Stomach (tissue), 19 donors: Measurements from ENCODE around the gene ERVH48-1. TPM values are rescaled to one million over a fixed set of nuclear protein-coding genes. Genes with fewer than 3 reads are reported as not detected.
A peak's percentile ranks its signal among the peaks of the same experiment; 100 is the strongest.

ENCODE experiments used
- DNase-seq, 2 donors: peaks; one replicate each; pipeline versions ENCODE4 v3.0.0 to v3.0.0-alpha.2; 2013 to 2019
- H3K27ac ChIP-seq, 5 donors: fragments of 200-600 bp in 4 of 5; sonication (generic) in 4 of 5; one replicate each; pipeline ENCODE4 v1.5.1; 2013 to 2019; ENCODE audit warnings: mild to moderate bottlenecking in 1 of 5, moderate library complexity in 1 of 5
- H3K27me3 ChIP-seq, 3 donors: fragments of 200-600 bp; sonication (generic); one replicate each; pipeline ENCODE4 v1.5.1; 2017 to 2019; ENCODE audit warnings: mixed run types in 1 of 3
- H3K36me3 ChIP-seq, 4 donors: fragments of 200-600 bp; sonication (generic); 1 replicate in 3 of 4; 2 replicates in 1 of 4; pipeline ENCODE4 v1.5.1; 2016 to 2019
- H3K4me1 ChIP-seq, 4 donors: fragments of 200-600 bp; sonication (generic); one replicate each; pipeline ENCODE4 v1.5.1; 2016 to 2019
- H3K4me3 ChIP-seq, 4 donors: fragments of 200-600 bp; sonication (generic) in 3 of 4; one replicate each; pipeline ENCODE4 v1.5.1; 2016 to 2019; ENCODE audit warnings: mild to moderate bottlenecking in 1 of 4
- H3K9me3 ChIP-seq, 4 donors: fragments of 200-600 bp; sonication (generic); one replicate each; pipeline ENCODE4 v1.5.1; 2016 to 2019
- EP300 ChIP-seq: sonication (generic); formaldehyde crosslinking; IDR thresholded peaks from one replicate; pipeline ENCODE4 v1.6.1; 2017; ENCODE audit warnings: antibody characterized with exemption
- POLR2A ChIP-seq, 4 donors: fragments of 450-650 bp; IDR thresholded peaks; one replicate each; pipeline ENCODE4 v1.6.1; 2016; ENCODE audit warnings: antibody characterized with exemption in 4 of 4, control low read depth in 2 of 4, mild to moderate bottlenecking in 1 of 4, moderate library complexity in 1 of 4
- POLR2AphosphoS5 ChIP-seq, 3 donors: sonication (generic); formaldehyde crosslinking; IDR thresholded peaks; one replicate each; pipeline ENCODE4 v1.6.1; 2016; ENCODE audit warnings: antibody characterized with exemption in 3 of 3
- WGBS, 5 donors: extraction: QIAGEN DNeasy Blood & Tissue Kit in 3 of 5; methylation state at CpG; one replicate each; pipeline versions ENCODE4 v1.1.5 to v1.1.7; 2013 to 2018; 5-methylcytosine and 5-hydroxymethylcytosine counted together
- intact Hi-C: fragments of 100-400 bp; cut with DNase I; formaldehyde crosslinking; loops from one replicate; pipeline ENCODE4 v1.15.1; 2023; ENCODE audit warnings: low total_unique reads
- long read RNA-seq, 10 donors: transcript quantifications; one replicate each; lab custom pipeline, GENCODE V29; 2026
- polyA plus RNA-seq, 3 donors: library from polyadenylated mRNA; stranded (reverse); fragments of 200-250 nt; gene quantifications; one replicate each; pipeline ENCODE4 v1.2.3, GENCODE V29; 2013
- total RNA-seq, 5 donors: library from RNA; depleted of rRNA; stranded (reverse); fragments of >200 nt; gene quantifications; one replicate each; pipeline versions ENCODE4 v1.1.0 to v1.2.3, GENCODE V29; 2014 to 2016
- TF ChIP-seq, protein P1 (sequence below), 7 experiments: fragments of 450-650 bp in 4 of 7; fragments of 200-600 bp in 3 of 7; sonication (generic) in 3 of 7; IDR thresholded peaks; one replicate each; pipeline ENCODE4 v1.5.1; 2016 to 2019; ENCODE audit warnings: antibody characterized with exemption in 7 of 7, control low read depth in 2 of 7, mild to moderate bottlenecking in 1 of 7
- donor health status: healthy with polysubstance abuse.
- donor health status: Bipolar disorder and iron deficiency.
- donor health status: healthy.

The ERVH48-1 gene
- total RNA-seq = under 1 TPM in 1 of 5 donors, not detected in 4; 0.55 TPM
- polyA plus RNA-seq = not detected
- long read RNA-seq, donor 1 = 0 reads
- long read RNA-seq, donor 2 = 0 reads
- long read RNA-seq, donor 3 = 0 reads
- long read RNA-seq, donor 4 = 0 reads
- long read RNA-seq, donor 5, partial matches to known transcripts = 0 of 1 reads
- long read RNA-seq, donor 5, other reads (novel, unspliced or antisense) = 0 of 1 reads
- long read RNA-seq, donor 6, partial matches to known transcripts = 0 of 1 reads
- long read RNA-seq, donor 6, other reads (novel, unspliced or antisense) = 0 of 1 reads
- long read RNA-seq, donor 7 = 0 reads
- long read RNA-seq, donor 8 = 0 reads
- long read RNA-seq, donor 9 = 0 reads
- long read RNA-seq, donor 10 = 0 reads

- DNase-seq = peak in 1 of 2 donors; percentile 48
- Histone ChIP-seq H3K9me3 (no peaks in the 10 kb centered on the region), H3K36me3 (no peaks in the 10 kb centered on the region), H3K4me3 (no peak within 1 kb of the TSS), H3K4me1 (peaks cover 0 to 13% (median 11%) of the 10 kb centered on the region in 4 donors), H3K27me3 (no peaks in the 10 kb centered on the region), H3K27ac (no peak within 1 kb of the TSS)
- intact Hi-C loops = no loop called here
- TF ChIP-seq EP300 = no peak
- no peak for TF ChIP-seq POLR2A (IDR thresholded peaks at IDR 0.05)
- WGBS, 5 donors = 88 to 93% (median 90%) methylated on average over 24 to 29 of the region's 29 CpGs
Observed at GRCh38 chr21:42925114-42925926, at the start of gene ERVH48-1. ERVH48-1 (minus strand) TSS chr21:42925630; CDS start chr21:42919006, 6,624 bp downstream.

- TF ChIP-seq POLR2A (IDR thresholded peaks at IDR 0.05) (no peak), POLR2AphosphoS5 (IDR thresholded peaks at IDR 0.05) (peak; percentile 69 to 92 (median 69)), EP300 (no peak)
- TF ChIP-seq, protein P1, sequence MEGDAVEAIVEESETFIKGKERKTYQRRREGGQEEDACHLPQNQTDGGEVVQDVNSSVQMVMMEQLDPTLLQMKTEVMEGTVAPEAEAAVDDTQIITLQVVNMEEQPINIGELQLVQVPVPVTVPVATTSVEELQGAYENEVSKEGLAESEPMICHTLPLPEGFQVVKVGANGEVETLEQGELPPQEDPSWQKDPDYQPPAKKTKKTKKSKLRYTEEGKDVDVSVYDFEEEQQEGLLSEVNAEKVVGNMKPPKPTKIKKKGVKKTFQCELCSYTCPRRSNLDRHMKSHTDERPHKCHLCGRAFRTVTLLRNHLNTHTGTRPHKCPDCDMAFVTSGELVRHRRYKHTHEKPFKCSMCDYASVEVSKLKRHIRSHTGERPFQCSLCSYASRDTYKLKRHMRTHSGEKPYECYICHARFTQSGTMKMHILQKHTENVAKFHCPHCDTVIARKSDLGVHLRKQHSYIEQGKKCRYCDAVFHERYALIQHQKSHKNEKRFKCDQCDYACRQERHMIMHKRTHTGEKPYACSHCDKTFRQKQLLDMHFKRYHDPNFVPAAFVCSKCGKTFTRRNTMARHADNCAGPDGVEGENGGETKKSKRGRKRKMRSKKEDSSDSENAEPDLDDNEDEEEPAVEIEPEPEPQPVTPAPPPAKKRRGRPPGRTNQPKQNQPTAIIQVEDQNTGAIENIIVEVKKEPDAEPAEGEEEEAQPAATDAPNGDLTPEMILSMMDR (IDR thresholded peaks at IDR 0.05) = no peak
- no peaks in the 10 kb centered on the region for H3K9me3 ChIP-seq
- H3K27me3 ChIP-seq = no peaks in the 10 kb centered on the region
- H3K36me3 ChIP-seq = peaks cover 0 to 4% (median under 1%) of the 10 kb centered on the region in 4 donors
- WGBS, 5 donors = 0 to 1% (median 0%) methylated on average over 14 to 106 of the region's 106 CpGs
- intact Hi-C loops = no loop called here
- peak within 1 kb of the TSS; percentile 88 to 100 (median 98) for H3K27ac ChIP-seq
- peak within 1 kb of the TSS; percentile 58 to 75 (median 64) for H3K4me3 ChIP-seq
- H3K4me1 ChIP-seq = peaks cover 10 to 37% (median 36%) of the 10 kb centered on the region in 4 donors
- peak; percentile 100 for DNase-seq
Observed at GRCh38 chr21:42973991-42974831, 48.8 kb upstream of the ERVH48-1 start, which contains the start of gene PKNOX1. PKNOX1 (plus strand) TSS chr21:42974562; CDS start chr21:43004382, 29,820 bp downstream.

DNA sequence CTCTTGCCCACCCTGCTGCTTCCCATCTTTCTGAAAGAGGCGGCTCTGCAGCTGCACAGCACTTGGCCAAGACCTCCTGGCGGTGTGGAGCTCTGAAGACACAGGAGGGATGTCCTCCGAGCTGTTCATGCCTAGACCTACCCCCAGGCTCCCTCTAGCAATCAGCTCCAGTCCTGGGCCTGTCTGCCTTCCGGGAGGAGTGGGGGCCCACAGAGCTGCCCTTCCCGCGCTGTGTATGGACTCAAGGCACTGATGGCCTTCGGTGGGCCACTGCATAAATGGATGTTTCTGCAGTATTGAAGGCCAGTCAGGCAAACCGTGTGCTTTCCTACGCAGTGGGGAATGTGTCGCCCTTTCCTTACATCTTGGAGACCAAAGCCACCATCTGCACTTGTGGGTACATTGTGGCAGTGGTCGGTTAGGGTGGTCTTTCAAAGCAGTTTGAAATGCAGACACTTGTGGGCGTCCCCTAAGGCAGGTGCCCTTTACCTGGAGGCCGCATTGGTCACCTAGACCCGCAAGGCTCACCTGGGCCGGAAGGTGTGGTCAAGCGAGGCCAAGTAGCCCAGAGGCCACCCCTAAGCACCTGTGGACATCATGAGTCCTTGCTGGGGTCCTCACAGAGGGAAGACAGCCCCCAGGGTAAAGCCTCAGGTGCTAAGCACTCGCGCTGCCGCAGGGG lies 48.0 kb upstream of the ERVH48-1 start:
- H3K36me3 ChIP-seq = no peaks in the 10 kb centered on the region
- H3K4me3 ChIP-seq = peak overlapping the region; percentile 49 to 61 (median 56)
- intact Hi-C loops = no loop called here
- TF ChIP-seq POLR2A (IDR thresholded peaks at IDR 0.05) (no peak), POLR2AphosphoS5 (IDR thresholded peaks at IDR 0.05) (no peak), EP300 (no peak)
- TF ChIP-seq, protein P1 (IDR thresholded peaks at IDR 0.05) = peak in 1 of 7 experiments; percentile 40
- H3K9me3 ChIP-seq = no peaks in the 10 kb centered on the region
- H3K27ac ChIP-seq = peak overlapping the region; percentile 85 to 100 (median 92)
- WGBS, 5 donors = 55 to 71% (median 62%) methylated on average over 16 to 19 of the region's 19 CpGs
- H3K27me3 ChIP-seq = no peaks in the 10 kb centered on the region
- H3K4me1 ChIP-seq = peaks cover 10 to 37% (median 36%) of the 10 kb centered on the region in 4 donors
- no peak for DNase-seq

- intact Hi-C loops = no loop called here
- H3K27me3 ChIP-seq = no peaks in the 10 kb centered on the region
- H3K27ac ChIP-seq = peak overlapping the region; percentile 28 to 100 (median 61)
- TF ChIP-seq EP300 (no peak), POLR2AphosphoS5 (IDR thresholded peaks at IDR 0.05) (no peak), POLR2A (IDR thresholded peaks at IDR 0.05) (no peak)
- TF ChIP-seq, protein P1 (IDR thresholded peaks at IDR 0.05) = no peak
- no peaks in the 10 kb centered on the region for H3K9me3 ChIP-seq
- no peaks in the 10 kb centered on the region for H3K36me3 ChIP-seq
- DNase-seq = peak; percentile 29 to 36
- WGBS, 5 donors = 38 to 58% (median 50%) methylated on average over 2 to 3 of the region's 3 CpGs; no CpG with 5 or more reads in 1 of the 5 donors
- peaks cover 10 to 37% (median 35%) of the 10 kb centered on the region in 4 donors for H3K4me1 ChIP-seq
- no peak overlapping the region for H3K4me3 ChIP-seq
Observed at GRCh38 chr21:42971897-42972275, 46.5 kb upstream of the ERVH48-1 start.
